ENCODE measurements around the gene TOLLIP. TPM values are rescaled to one million over a fixed set of nuclear protein-coding genes. Genes with fewer than 3 reads are reported as not detected.
"Not testable (repeated sequence)": the region's sequence is repeated elsewhere in the genome, so short reads cannot be mapped to it uniquely, and the experiment has no call there.

Gene TOLLIP
- polyA plus RNA-seq, 2 donors: 44.4 to 68.0 TPM

DNA sequence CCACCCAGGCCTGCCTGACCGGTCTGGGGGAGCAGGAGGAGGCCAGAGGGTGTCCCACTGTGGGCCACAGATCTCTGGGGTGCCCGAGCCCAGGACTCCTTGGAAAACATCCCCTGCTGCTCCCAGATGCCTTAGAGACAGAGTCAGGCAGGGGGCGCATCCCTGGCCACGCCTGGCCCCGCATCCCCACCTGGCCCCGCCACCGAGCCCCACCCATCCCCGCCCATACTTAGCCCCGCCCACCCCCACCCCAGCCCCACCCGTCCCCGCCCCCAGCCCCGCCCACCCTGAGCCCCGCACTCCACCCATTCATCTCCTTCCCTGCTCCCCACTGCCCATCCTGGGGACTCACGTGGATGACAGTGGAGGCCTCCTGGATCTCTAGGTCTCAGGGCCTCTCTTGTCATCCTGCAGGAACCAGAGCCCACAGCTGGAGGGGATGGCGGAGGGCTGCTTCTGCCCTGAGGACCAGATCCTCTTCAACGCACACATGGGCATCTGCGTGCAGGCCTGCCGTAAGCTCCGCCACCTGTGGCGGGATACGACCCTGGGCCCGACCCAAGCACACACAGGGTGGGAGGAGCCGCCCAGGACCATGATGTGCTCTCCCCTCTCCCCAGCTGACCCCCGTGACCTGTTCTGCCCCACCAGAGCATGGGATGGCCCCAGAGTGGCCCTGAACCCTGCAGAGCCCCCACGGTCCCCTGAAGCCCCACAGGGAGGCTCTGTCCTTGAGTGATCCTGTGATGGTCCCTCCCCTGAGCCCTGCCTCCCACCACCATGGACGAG is 53.0 kb downstream of the TOLLIP start:
- Histone ChIP-seq H3K4me1 (ENCODE audit: control insufficient read depth in 2 of 2, insufficient read depth in 2 of 2, low read length in 1 of 2) (peaks cover 0 to 2% of the 10 kb centered on the region in 2 donors), H3K27me3 (ENCODE audit: control insufficient read depth in 1 of 2, insufficient read depth in 2 of 2, low read length in 2 of 2) (no peaks in the 10 kb centered on the region), H3K27ac (ENCODE audit: low read depth in 2 of 2, low read length in 1 of 2) (no peak overlapping the region), H3K4me3 (ENCODE audit: low read depth in 1 of 2, low read length in 2 of 2) (no peak overlapping the region), H3K36me3 (ENCODE audit: control insufficient read depth in 2 of 2, insufficient read depth in 2 of 2, low read length in 1 of 2) (no peaks in the 10 kb centered on the region), H3K9me3 (ENCODE audit: control insufficient read depth in 2 of 2, insufficient read depth in 1 of 2, low read depth in 1 of 2, low read length in 1 of 2) (no peaks in the 10 kb centered on the region)
- 54 to 61% methylated on average over 15 to 24 of the region's 26 CpGs for whole genome bisulfite sequencing, 2 donors

DNA sequence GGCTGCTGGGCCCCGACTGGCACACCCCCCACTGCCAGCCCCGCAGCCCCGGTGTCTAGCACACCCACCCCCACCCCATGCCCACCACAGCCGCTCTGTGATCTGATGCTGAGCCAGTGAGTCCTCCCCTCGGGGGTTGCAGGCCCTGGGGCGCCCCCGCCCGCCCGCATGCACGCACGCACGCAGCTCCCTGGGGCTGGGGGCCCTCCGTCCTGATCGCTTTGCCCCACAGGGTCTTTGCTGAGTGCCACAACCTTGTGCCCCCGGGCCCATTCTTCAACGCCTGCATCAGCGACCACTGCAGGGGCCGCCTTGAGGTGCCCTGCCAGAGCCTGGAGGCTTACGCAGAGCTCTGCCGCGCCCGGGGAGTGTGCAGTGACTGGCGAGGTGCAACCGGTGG is 54.3 kb downstream of the TOLLIP start:
- Histone ChIP-seq H3K36me3 (ENCODE audit: control insufficient read depth in 2 of 2, insufficient read depth in 2 of 2, low read length in 1 of 2) (no peaks in the 10 kb centered on the region), H3K9me3 (ENCODE audit: control insufficient read depth in 2 of 2, insufficient read depth in 1 of 2, low read depth in 1 of 2, low read length in 1 of 2) (peaks cover 0 to 5% of the 10 kb centered on the region in 2 donors), H3K27ac (ENCODE audit: low read depth in 2 of 2, low read length in 1 of 2) (no peak overlapping the region), H3K4me3 (ENCODE audit: low read depth in 1 of 2, low read length in 2 of 2) (no peak overlapping the region), H3K4me1 (ENCODE audit: control insufficient read depth in 2 of 2, insufficient read depth in 2 of 2, low read length in 1 of 2) (peaks cover 0 to 2% of the 10 kb centered on the region in 2 donors), H3K27me3 (ENCODE audit: control insufficient read depth in 1 of 2, insufficient read depth in 2 of 2, low read length in 2 of 2) (no peaks in the 10 kb centered on the region)
- WGBS, 2 donors: 74 to 77% methylated on average over 20 to 24 of the region's 24 CpGs

DNA sequence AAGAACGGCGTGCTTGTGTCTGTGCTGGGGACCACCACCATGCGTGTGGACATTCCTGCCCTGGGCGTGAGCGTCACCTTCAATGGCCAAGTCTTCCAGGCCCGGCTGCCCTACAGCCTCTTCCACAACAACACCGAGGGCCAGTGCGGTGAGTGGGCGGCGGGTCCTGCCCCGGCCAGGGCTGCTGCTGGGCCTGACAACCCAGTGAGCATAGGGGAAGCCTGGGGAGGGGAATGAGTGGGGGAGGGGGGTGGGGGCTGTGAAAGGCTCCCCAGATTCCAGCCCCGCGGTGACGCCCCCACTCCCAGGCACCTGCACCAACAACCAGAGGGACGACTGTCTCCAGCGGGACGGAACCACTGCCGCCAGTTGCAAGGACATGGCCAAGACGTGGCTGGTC is 54.7 kb downstream of the TOLLIP start:
- H3K4me3 ChIP-seq (ENCODE audit: low read depth in 1 of 2, low read length in 2 of 2): no peak overlapping the region
- no peaks in the 10 kb centered on the region for H3K36me3 ChIP-seq (ENCODE audit: control insufficient read depth in 2 of 2, insufficient read depth in 2 of 2, low read length in 1 of 2)
- WGBS, 2 donors: 80 to 89% methylated on average over 14 to 19 of the region's 19 CpGs
- no peaks in the 10 kb centered on the region for H3K4me1 ChIP-seq (ENCODE audit: control insufficient read depth in 2 of 2, insufficient read depth in 2 of 2, low read length in 1 of 2)
- peaks cover 0 to 5% of the 10 kb centered on the region in 2 donors for H3K9me3 ChIP-seq (ENCODE audit: control insufficient read depth in 2 of 2, insufficient read depth in 1 of 2, low read depth in 1 of 2, low read length in 1 of 2)
- no peaks in the 10 kb centered on the region for H3K27me3 ChIP-seq (ENCODE audit: control insufficient read depth in 1 of 2, insufficient read depth in 2 of 2, low read length in 2 of 2)
- no peak overlapping the region for H3K27ac ChIP-seq (ENCODE audit: low read depth in 2 of 2, low read length in 1 of 2)

DNA sequence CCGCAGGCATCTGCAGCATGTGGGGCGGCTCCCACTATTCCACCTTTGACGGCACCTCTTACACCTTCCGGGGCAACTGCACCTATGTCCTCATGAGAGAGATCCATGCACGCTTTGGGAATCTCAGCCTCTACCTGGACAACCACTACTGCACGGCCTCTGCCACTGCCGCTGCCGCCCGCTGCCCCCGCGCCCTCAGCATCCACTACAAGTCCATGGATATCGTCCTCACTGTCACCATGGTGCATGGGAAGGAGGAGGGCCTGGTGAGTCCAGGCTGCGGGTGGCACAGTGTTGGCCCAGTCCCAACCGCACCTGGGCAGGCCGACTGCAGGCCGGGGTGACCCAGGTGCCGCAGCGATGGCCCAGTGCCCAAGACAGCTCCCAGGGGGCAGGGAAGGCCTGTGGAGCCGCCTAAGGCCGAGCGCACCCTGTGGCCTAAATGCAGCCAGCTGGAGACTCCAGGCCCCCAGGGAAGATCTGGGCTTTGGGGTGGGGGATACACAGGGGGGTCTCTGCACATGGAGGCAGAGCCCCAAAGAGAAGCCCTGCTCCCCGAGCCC is 55.3 kb downstream of the TOLLIP start:
- H3K4me1 ChIP-seq (ENCODE audit: control insufficient read depth in 2 of 2, insufficient read depth in 2 of 2, low read length in 1 of 2): no peaks in the 10 kb centered on the region
- no peak overlapping the region for H3K27ac ChIP-seq (ENCODE audit: low read depth in 2 of 2, low read length in 1 of 2)
- no peaks in the 10 kb centered on the region for H3K27me3 ChIP-seq (ENCODE audit: control insufficient read depth in 1 of 2, insufficient read depth in 2 of 2, low read length in 2 of 2)
- no peak overlapping the region for H3K4me3 ChIP-seq (ENCODE audit: low read depth in 1 of 2, low read length in 2 of 2)
- H3K9me3 ChIP-seq (ENCODE audit: control insufficient read depth in 2 of 2, insufficient read depth in 1 of 2, low read depth in 1 of 2, low read length in 1 of 2): peaks cover 0 to 5% of the 10 kb centered on the region in 2 donors
- H3K36me3 ChIP-seq (ENCODE audit: control insufficient read depth in 2 of 2, insufficient read depth in 2 of 2, low read length in 1 of 2): no peaks in the 10 kb centered on the region
- WGBS, 2 donors: 85 to 88% methylated on average over 22 of the region's 22 CpGs

DNA sequence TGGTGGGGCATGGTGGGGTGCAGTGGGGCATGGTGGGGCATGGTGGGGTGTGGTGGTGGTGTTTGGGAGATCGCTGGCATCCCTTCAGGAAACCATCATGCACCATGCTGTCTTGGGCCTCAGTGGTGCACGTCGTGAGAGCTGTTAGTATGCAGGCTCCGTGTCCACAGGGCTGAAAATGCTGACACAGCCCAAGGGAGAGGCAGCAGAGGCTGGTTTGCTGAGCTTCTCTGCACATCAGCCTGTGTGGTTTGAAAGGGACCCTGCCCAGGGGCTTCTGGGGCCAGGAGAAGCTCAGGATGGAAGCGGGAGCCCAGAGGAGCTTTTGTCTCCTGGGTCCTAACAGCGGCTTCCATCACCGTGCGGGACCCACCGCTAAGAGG is 56.3 kb downstream of the TOLLIP start:
- no peak overlapping the region for H3K27ac ChIP-seq (ENCODE audit: low read depth in 2 of 2, low read length in 1 of 2)
- H3K36me3 ChIP-seq (ENCODE audit: control insufficient read depth in 2 of 2, insufficient read depth in 2 of 2, low read length in 1 of 2): no peaks in the 10 kb centered on the region
- 83 to 89% methylated on average over 9 of the region's 9 CpGs for WGBS, 2 donors
- H3K4me1 ChIP-seq (ENCODE audit: control insufficient read depth in 2 of 2, insufficient read depth in 2 of 2, low read length in 1 of 2): no peaks in the 10 kb centered on the region
- H3K27me3 ChIP-seq (ENCODE audit: control insufficient read depth in 1 of 2, insufficient read depth in 2 of 2, low read length in 2 of 2): no peaks in the 10 kb centered on the region
- peaks cover 0 to 5% of the 10 kb centered on the region in 2 donors for H3K9me3 ChIP-seq (ENCODE audit: control insufficient read depth in 2 of 2, insufficient read depth in 1 of 2, low read depth in 1 of 2, low read length in 1 of 2)
- H3K4me3 ChIP-seq (ENCODE audit: low read depth in 1 of 2, low read length in 2 of 2): no peak overlapping the region

DNA sequence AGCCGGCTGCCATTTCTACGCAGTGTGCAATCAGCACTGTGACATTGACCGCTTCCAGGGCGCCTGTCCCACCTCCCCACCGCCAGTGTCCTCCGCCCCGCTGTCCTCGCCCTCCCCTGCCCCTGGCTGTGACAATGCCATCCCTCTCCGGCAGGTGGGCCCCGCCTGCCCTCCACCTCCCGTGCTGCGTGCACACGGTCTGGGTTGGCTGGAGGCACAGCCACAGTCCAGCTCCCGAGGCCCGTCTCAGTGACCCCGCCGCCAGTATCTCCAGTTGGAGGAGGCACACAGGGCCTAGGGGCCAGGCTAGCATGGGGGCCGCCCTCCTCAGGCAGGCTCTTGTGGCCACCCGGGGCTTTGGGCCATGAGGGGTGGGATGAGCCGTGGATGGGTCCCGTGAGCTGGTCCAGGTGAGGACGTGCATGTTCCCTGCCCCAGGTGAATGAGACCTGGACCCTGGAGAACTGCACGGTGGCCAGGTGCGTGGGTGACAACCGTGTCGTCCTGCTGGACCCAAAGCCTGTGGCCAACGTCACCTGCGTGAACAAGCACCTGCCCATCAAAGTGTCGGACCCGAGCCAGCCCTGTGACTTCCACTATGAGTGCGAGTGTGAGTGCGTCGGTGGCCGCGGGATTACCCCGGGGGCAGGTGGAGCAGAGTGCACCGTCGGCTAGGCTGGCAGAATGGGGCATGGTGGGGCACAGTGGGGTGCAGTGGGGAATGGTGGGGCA is 56.9 kb downstream of the TOLLIP start:
- 88 to 89% methylated on average over 38 of the region's 38 CpGs for WGBS, 2 donors
- Histone ChIP-seq H3K9me3 (ENCODE audit: control insufficient read depth in 2 of 2, insufficient read depth in 1 of 2, low read depth in 1 of 2, low read length in 1 of 2) (peaks cover 0 to 5% of the 10 kb centered on the region in 2 donors), H3K4me1 (ENCODE audit: control insufficient read depth in 2 of 2, insufficient read depth in 2 of 2, low read length in 1 of 2) (no peaks in the 10 kb centered on the region), H3K4me3 (ENCODE audit: low read depth in 1 of 2, low read length in 2 of 2) (no peak overlapping the region), H3K36me3 (ENCODE audit: control insufficient read depth in 2 of 2, insufficient read depth in 2 of 2, low read length in 1 of 2) (no peaks in the 10 kb centered on the region), H3K27me3 (ENCODE audit: control insufficient read depth in 1 of 2, insufficient read depth in 2 of 2, low read length in 2 of 2) (no peaks in the 10 kb centered on the region), H3K27ac (ENCODE audit: low read depth in 2 of 2, low read length in 1 of 2) (no peak overlapping the region)

DNA sequence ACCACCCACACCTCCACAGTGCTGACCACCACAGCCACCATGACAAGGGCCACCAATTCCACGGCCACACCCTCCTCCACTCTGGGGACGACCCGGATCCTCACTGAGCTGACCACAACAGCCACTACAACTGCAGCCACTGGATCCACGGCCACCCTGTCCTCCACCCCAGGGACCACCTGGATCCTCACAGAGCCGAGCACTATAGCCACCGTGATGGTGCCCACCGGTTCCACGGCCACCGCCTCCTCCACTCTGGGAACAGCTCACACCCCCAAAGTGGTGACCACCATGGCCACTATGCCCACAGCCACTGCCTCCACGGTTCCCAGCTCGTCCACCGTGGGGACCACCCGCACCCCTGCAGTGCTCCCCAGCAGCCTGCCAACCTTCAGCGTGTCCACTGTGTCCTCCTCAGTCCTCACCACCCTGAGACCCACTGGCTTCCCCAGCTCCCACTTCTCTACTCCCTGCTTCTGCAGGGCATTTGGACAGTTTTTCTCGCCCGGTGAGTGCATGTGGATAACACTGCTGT is 58.1 kb downstream of the TOLLIP start:
- no peak overlapping the region for H3K27ac ChIP-seq (ENCODE audit: low read depth in 2 of 2, low read length in 1 of 2)
- no peaks in the 10 kb centered on the region for H3K27me3 ChIP-seq (ENCODE audit: control insufficient read depth in 1 of 2, insufficient read depth in 2 of 2, low read length in 2 of 2)
- H3K9me3 ChIP-seq (ENCODE audit: control insufficient read depth in 2 of 2, insufficient read depth in 1 of 2, low read depth in 1 of 2, low read length in 1 of 2): peaks cover 0 to 5% of the 10 kb centered on the region in 2 donors
- no peak overlapping the region for H3K4me3 ChIP-seq (ENCODE audit: low read depth in 1 of 2, low read length in 2 of 2)
- no peaks in the 10 kb centered on the region for H3K36me3 ChIP-seq (ENCODE audit: control insufficient read depth in 2 of 2, insufficient read depth in 2 of 2, low read length in 1 of 2)
- 96 to 97% methylated on average over 15 to 16 of the region's 16 CpGs for WGBS, 2 donors
- H3K4me1 ChIP-seq (ENCODE audit: control insufficient read depth in 2 of 2, insufficient read depth in 2 of 2, low read length in 1 of 2): no peaks in the 10 kb centered on the region

DNA sequence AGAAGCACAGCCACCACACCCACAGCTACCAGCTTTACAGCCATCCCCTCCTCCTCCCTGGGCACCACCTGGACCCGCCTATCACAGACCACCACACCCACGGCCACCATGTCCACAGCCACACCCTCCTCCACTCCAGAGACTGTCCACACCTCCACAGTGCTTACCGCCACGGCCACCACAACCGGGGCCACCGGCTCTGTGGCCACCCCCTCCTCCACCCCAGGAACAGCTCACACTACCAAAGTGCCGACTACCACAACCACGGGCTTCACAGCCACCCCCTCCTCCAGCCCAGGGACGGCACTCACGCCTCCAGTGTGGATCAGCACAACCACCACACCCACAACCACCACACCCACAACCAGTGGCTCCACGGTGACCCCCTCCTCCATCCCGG is 59.0 kb downstream of the TOLLIP start:
- H3K4me3 ChIP-seq (ENCODE audit: low read depth in 1 of 2, low read length in 2 of 2); H3K4me1 ChIP-seq (ENCODE audit: control insufficient read depth in 2 of 2, insufficient read depth in 2 of 2, low read length in 1 of 2); H3K27ac ChIP-seq (ENCODE audit: low read depth in 2 of 2, low read length in 1 of 2); H3K27me3 ChIP-seq (ENCODE audit: control insufficient read depth in 1 of 2, insufficient read depth in 2 of 2, low read length in 2 of 2); H3K9me3 ChIP-seq (ENCODE audit: control insufficient read depth in 2 of 2, insufficient read depth in 1 of 2, low read depth in 1 of 2, low read length in 1 of 2); H3K36me3 ChIP-seq (ENCODE audit: control insufficient read depth in 2 of 2, insufficient read depth in 2 of 2, low read length in 1 of 2): not testable (repeated sequence)
- 95 to 96% methylated on average over 4 of the region's 12 CpGs for WGBS, 2 donors

DNA sequence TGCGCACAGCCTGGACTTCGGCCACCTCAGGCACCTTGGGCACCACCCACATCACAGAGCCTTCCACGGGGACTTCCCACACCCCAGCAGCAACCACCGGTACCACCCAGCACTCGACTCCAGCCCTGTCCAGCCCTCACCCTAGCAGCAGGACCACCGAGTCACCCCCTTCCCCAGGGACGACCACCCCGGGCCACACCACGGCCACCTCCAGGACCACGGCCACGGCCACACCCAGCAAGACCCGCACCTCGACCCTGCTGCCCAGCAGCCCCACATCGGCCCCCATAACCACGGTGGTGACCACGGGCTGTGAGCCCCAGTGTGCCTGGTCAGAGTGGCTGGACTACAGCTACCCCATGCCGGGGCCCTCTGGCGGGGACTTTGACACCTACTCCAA is 60.5 kb downstream of the TOLLIP start:
- H3K4me3 ChIP-seq (ENCODE audit: low read depth in 1 of 2, low read length in 2 of 2); H3K36me3 ChIP-seq (ENCODE audit: control insufficient read depth in 2 of 2, insufficient read depth in 2 of 2, low read length in 1 of 2); H3K4me1 ChIP-seq (ENCODE audit: control insufficient read depth in 2 of 2, insufficient read depth in 2 of 2, low read length in 1 of 2); H3K27ac ChIP-seq (ENCODE audit: low read depth in 2 of 2, low read length in 1 of 2); H3K9me3 ChIP-seq (ENCODE audit: control insufficient read depth in 2 of 2, insufficient read depth in 1 of 2, low read depth in 1 of 2, low read length in 1 of 2); H3K27me3 ChIP-seq (ENCODE audit: control insufficient read depth in 1 of 2, insufficient read depth in 2 of 2, low read length in 2 of 2): not testable (repeated sequence)
- 87 to 94% methylated on average over 7 to 12 of the region's 18 CpGs for WGBS, 2 donors
